ENCODE results near the gene C2CD4D.

Gene C2CD4D

GRCh38 chr1:151827853-151828252, 11.8 kb downstream of the C2CD4D start:
- Histone ChIP-seq H3K27me3 (ENCODE audit: control insufficient read depth, insufficient read depth, low read length) (peaks cover 3% of the 10 kb centered on the region), H3K4me1 (ENCODE audit: control insufficient read depth, insufficient read depth, low read length) (no peaks in the 10 kb centered on the region), H3K36me3 (ENCODE audit: control insufficient read depth, insufficient read depth, low read length) (no peaks in the 10 kb centered on the region), H3K9ac (ENCODE audit: low read length) (no peak overlapping the region), H3K27ac (ENCODE audit: low read depth, low read length) (no peak overlapping the region), H3K4me3 (ENCODE audit: low read length) (no peak overlapping the region)

- no peak overlapping the region for H3K27ac ChIP-seq (ENCODE audit: low read depth, low read length)
- H3K27me3 ChIP-seq (ENCODE audit: control insufficient read depth, insufficient read depth, low read length) = no peaks in the 10 kb centered on the region
- no peaks in the 10 kb centered on the region for H3K4me1 ChIP-seq (ENCODE audit: control insufficient read depth, insufficient read depth, low read length)
- H3K9ac ChIP-seq (ENCODE audit: low read length) = no peak overlapping the region
- H3K36me3 ChIP-seq (ENCODE audit: control insufficient read depth, insufficient read depth, low read length) = no peaks in the 10 kb centered on the region
- no peak overlapping the region for H3K4me3 ChIP-seq (ENCODE audit: low read length)
Measured at GRCh38 chr1:151825751-151826660, 13.6 kb downstream of the C2CD4D start.

- Histone ChIP-seq H3K27me3 (ENCODE audit: control insufficient read depth, insufficient read depth, low read length) (no peaks in the 10 kb centered on the region), H3K9ac (ENCODE audit: low read length) (no peak overlapping the region), H3K27ac (ENCODE audit: low read depth, low read length) (no peak overlapping the region), H3K4me3 (ENCODE audit: low read length) (no peak overlapping the region), H3K4me1 (ENCODE audit: control insufficient read depth, insufficient read depth, low read length) (no peaks in the 10 kb centered on the region), H3K36me3 (ENCODE audit: control insufficient read depth, insufficient read depth, low read length) (no peaks in the 10 kb centered on the region)
Measured at GRCh38 chr1:151825204-151825603, 14.4 kb downstream of the C2CD4D start.

GRCh38 chr1:151823175-151823574, 16.4 kb downstream of the C2CD4D start:
- H3K4me3 ChIP-seq (ENCODE audit: low read length) = no peak overlapping the region
- no peak overlapping the region for H3K27ac ChIP-seq (ENCODE audit: low read depth, low read length)
- H3K36me3 ChIP-seq (ENCODE audit: control insufficient read depth, insufficient read depth, low read length) = no peaks in the 10 kb centered on the region
- H3K27me3 ChIP-seq (ENCODE audit: control insufficient read depth, insufficient read depth, low read length) = no peaks in the 10 kb centered on the region
- no peaks in the 10 kb centered on the region for H3K4me1 ChIP-seq (ENCODE audit: control insufficient read depth, insufficient read depth, low read length)
- no peak overlapping the region for H3K9ac ChIP-seq (ENCODE audit: low read length)

GRCh38 chr1:151822404-151822803, 17.2 kb downstream of the C2CD4D start:
- no peaks in the 10 kb centered on the region for H3K36me3 ChIP-seq (ENCODE audit: control insufficient read depth, insufficient read depth, low read length)
- H3K4me3 ChIP-seq (ENCODE audit: low read length) = no peak overlapping the region
- no peak overlapping the region for H3K9ac ChIP-seq (ENCODE audit: low read length)
- no peaks in the 10 kb centered on the region for H3K4me1 ChIP-seq (ENCODE audit: control insufficient read depth, insufficient read depth, low read length)
- no peak overlapping the region for H3K27ac ChIP-seq (ENCODE audit: low read depth, low read length)
- H3K27me3 ChIP-seq (ENCODE audit: control insufficient read depth, insufficient read depth, low read length) = no peaks in the 10 kb centered on the region

GRCh38 chr1:151820940-151821339, 18.7 kb downstream of the C2CD4D start:
- Histone ChIP-seq H3K4me3 (ENCODE audit: low read length) (no peak overlapping the region), H3K9ac (ENCODE audit: low read length) (no peak overlapping the region), H3K27me3 (ENCODE audit: control insufficient read depth, insufficient read depth, low read length) (no peaks in the 10 kb centered on the region), H3K4me1 (ENCODE audit: control insufficient read depth, insufficient read depth, low read length) (no peaks in the 10 kb centered on the region), H3K36me3 (ENCODE audit: control insufficient read depth, insufficient read depth, low read length) (no peaks in the 10 kb centered on the region), H3K27ac (ENCODE audit: low read depth, low read length) (no peak overlapping the region)

- no peak overlapping the region for H3K27ac ChIP-seq (ENCODE audit: low read depth, low read length)
- H3K4me3 ChIP-seq (ENCODE audit: low read length) = no peak overlapping the region
- no peaks in the 10 kb centered on the region for H3K36me3 ChIP-seq (ENCODE audit: control insufficient read depth, insufficient read depth, low read length)
- no peaks in the 10 kb centered on the region for H3K4me1 ChIP-seq (ENCODE audit: control insufficient read depth, insufficient read depth, low read length)
- H3K9ac ChIP-seq (ENCODE audit: low read length) = no peak overlapping the region
- no peaks in the 10 kb centered on the region for H3K27me3 ChIP-seq (ENCODE audit: control insufficient read depth, insufficient read depth, low read length)
Measured at GRCh38 chr1:151819976-151820623, 19.5 kb downstream of the C2CD4D start.

GRCh38 chr1:151819227-151819835, 20.3 kb downstream of the C2CD4D start:
- Histone ChIP-seq H3K4me1 (ENCODE audit: control insufficient read depth, insufficient read depth, low read length) (no peaks in the 10 kb centered on the region), H3K27ac (ENCODE audit: low read depth, low read length) (no peak overlapping the region), H3K9ac (ENCODE audit: low read length) (no peak overlapping the region), H3K4me3 (ENCODE audit: low read length) (no peak overlapping the region), H3K36me3 (ENCODE audit: control insufficient read depth, insufficient read depth, low read length) (no peaks in the 10 kb centered on the region), H3K27me3 (ENCODE audit: control insufficient read depth, insufficient read depth, low read length) (no peaks in the 10 kb centered on the region)

GRCh38 chr1:151817353-151817730, 22.3 kb downstream of the C2CD4D start:
- Histone ChIP-seq H3K4me1 (ENCODE audit: control insufficient read depth, insufficient read depth, low read length) (no peaks in the 10 kb centered on the region), H3K27me3 (ENCODE audit: control insufficient read depth, insufficient read depth, low read length) (no peaks in the 10 kb centered on the region), H3K9ac (ENCODE audit: low read length) (no peak overlapping the region), H3K36me3 (ENCODE audit: control insufficient read depth, insufficient read depth, low read length) (no peaks in the 10 kb centered on the region), H3K4me3 (ENCODE audit: low read length) (no peak overlapping the region), H3K27ac (ENCODE audit: low read depth, low read length) (no peak overlapping the region)

- no peak overlapping the region for H3K9ac ChIP-seq (ENCODE audit: low read length)
- no peak overlapping the region for H3K4me3 ChIP-seq (ENCODE audit: low read length)
- H3K4me1 ChIP-seq (ENCODE audit: control insufficient read depth, insufficient read depth, low read length) = no peaks in the 10 kb centered on the region
- H3K27me3 ChIP-seq (ENCODE audit: control insufficient read depth, insufficient read depth, low read length) = no peaks in the 10 kb centered on the region
- no peak overlapping the region for H3K27ac ChIP-seq (ENCODE audit: low read depth, low read length)
- H3K36me3 ChIP-seq (ENCODE audit: control insufficient read depth, insufficient read depth, low read length) = no peaks in the 10 kb centered on the region
Measured at GRCh38 chr1:151816548-151817352, 22.9 kb downstream of the C2CD4D start.

GRCh38 chr1:151815716-151816327, 23.8 kb downstream of the C2CD4D start:
- H3K4me1 ChIP-seq (ENCODE audit: control insufficient read depth, insufficient read depth, low read length) = no peaks in the 10 kb centered on the region

More at GRCh38 chr1:151815716-151816327, 23.8 kb downstream of the C2CD4D start:
- H3K27ac ChIP-seq (ENCODE audit: low read depth, low read length) = no peak overlapping the region
- no peaks in the 10 kb centered on the region for H3K36me3 ChIP-seq (ENCODE audit: control insufficient read depth, insufficient read depth, low read length)
- no peaks in the 10 kb centered on the region for H3K27me3 ChIP-seq (ENCODE audit: control insufficient read depth, insufficient read depth, low read length)
- H3K9ac ChIP-seq (ENCODE audit: low read length) = no peak overlapping the region
- no peak overlapping the region for H3K4me3 ChIP-seq (ENCODE audit: low read length)
